Germinal center (tissue), 1 donor: ENCODE data around the gene DACT3.
A peak's percentile ranks its signal among the peaks of the same experiment; 100 is the strongest.

ENCODE experiments used
- DNase-seq: peaks from one replicate; pipeline ENCODE4 v3.0.0; 2012; ENCODE audit warnings: mixed read lengths, low spot score

The DACT3 gene

GRCh38 chr19:46610851-46611770 lies 49.9 kb downstream of the DACT3 start:
- DNase-seq = peak; percentile 20

- DNase-seq = no peak
Observed at GRCh38 chr19:46610413-46610775, 50.6 kb downstream of the DACT3 start.

GRCh38 chr19:46609511-46610412 lies 51.2 kb downstream of the DACT3 start:
- no peak for DNase-seq

GRCh38 chr19:46608581-46609345 lies 52.2 kb downstream of the DACT3 start:
- no peak for DNase-seq

- DNase-seq = no peak
Observed at GRCh38 chr19:46608178-46608577, 52.8 kb downstream of the DACT3 start.

GRCh38 chr19:46607448-46607841 lies 53.5 kb downstream of the DACT3 start:
- no peak for DNase-seq

- DNase-seq = no peak
Observed at GRCh38 chr19:46606681-46607447, 54.1 kb downstream of the DACT3 start.

GRCh38 chr19:46606019-46606418 lies 55.0 kb downstream of the DACT3 start:
- DNase-seq = no peak

- DNase-seq = no peak
Observed at GRCh38 chr19:46605356-46605821, 55.6 kb downstream of the DACT3 start.

- DNase-seq = no peak
Observed at GRCh38 chr19:46604781-46605355, 56.1 kb downstream of the DACT3 start.

GRCh38 chr19:46603752-46604231 lies 57.2 kb downstream of the DACT3 start:
- DNase-seq = no peak

GRCh38 chr19:46603195-46603637 lies 57.8 kb downstream of the DACT3 start:
- no peak for DNase-seq

- DNase-seq = no peak
Observed at GRCh38 chr19:46602392-46603194, 58.4 kb downstream of the DACT3 start.

- DNase-seq = peak; percentile 33
Observed at GRCh38 chr19:46601318-46602224, 59.4 kb downstream of the DACT3 start, which contains the start of gene CALM3. CALM3 (plus strand) TSS chr19:46601330; CDS start chr19:46601435, 105 bp downstream.

- peak; percentile 98 for DNase-seq
Observed at GRCh38 chr19:46600384-46601317, 60.3 kb downstream of the DACT3 start.

GRCh38 chr19:46599716-46600373 lies 61.1 kb downstream of the DACT3 start:
- no peak for DNase-seq
